Fibroblast of the aortic adventitia (primary cell): ENCODE data around the gene GXYLT2. TPM values are rescaled to one million over a fixed set of nuclear protein-coding genes. Genes with fewer than 3 reads are reported as not detected.

Experiments
- DNase-seq: peaks from one replicate; pipeline ENCODE4 v3.0.0-alpha.2; 2010; ENCODE audit warnings: low read depth
- H3K4me3 ChIP-seq: 2 replicates; pipeline ENCODE4 v1.5.1; 2011; ENCODE audit warnings: low read depth, mild to moderate bottlenecking, control low read depth, low read length, moderate library complexity
- total RNA-seq: library from RNA; depleted of rRNA; stranded (reverse); fragments of >200 nt; gene quantifications from 2 replicates; pipeline ENCODE4 v1.2.3, GENCODE V29; 2012; ENCODE audit warnings: low replicate concordance
- TF ChIP-seq, protein P1 (sequence below): IDR thresholded peaks from 2 replicates; pipeline ENCODE4 v1.5.1; 2011; ENCODE audit warnings: mild to moderate bottlenecking, low read length, control low read depth, inconsistent platforms; ENCODE audit not compliant: insufficient read depth

Gene GXYLT2
- total RNA-seq, 1 donor: 59.7 TPM

GRCh38 chr3:72900048-72900447 is 12.2 kb downstream of the GXYLT2 start:
- no peak for DNase-seq
- no peak overlapping the region for H3K4me3 ChIP-seq
- TF ChIP-seq, protein P1, sequence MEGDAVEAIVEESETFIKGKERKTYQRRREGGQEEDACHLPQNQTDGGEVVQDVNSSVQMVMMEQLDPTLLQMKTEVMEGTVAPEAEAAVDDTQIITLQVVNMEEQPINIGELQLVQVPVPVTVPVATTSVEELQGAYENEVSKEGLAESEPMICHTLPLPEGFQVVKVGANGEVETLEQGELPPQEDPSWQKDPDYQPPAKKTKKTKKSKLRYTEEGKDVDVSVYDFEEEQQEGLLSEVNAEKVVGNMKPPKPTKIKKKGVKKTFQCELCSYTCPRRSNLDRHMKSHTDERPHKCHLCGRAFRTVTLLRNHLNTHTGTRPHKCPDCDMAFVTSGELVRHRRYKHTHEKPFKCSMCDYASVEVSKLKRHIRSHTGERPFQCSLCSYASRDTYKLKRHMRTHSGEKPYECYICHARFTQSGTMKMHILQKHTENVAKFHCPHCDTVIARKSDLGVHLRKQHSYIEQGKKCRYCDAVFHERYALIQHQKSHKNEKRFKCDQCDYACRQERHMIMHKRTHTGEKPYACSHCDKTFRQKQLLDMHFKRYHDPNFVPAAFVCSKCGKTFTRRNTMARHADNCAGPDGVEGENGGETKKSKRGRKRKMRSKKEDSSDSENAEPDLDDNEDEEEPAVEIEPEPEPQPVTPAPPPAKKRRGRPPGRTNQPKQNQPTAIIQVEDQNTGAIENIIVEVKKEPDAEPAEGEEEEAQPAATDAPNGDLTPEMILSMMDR: no peak

GRCh38 chr3:72901840-72902239 is 14.0 kb downstream of the GXYLT2 start:
- TF ChIP-seq, protein P1: no peak
- no peak overlapping the region for H3K4me3 ChIP-seq
- no peak for DNase-seq

GRCh38 chr3:72903004-72903403 is 15.2 kb downstream of the GXYLT2 start:
- peak; percentile 81 for DNase-seq
- TF ChIP-seq, protein P1: no peak
- no peak overlapping the region for H3K4me3 ChIP-seq

GRCh38 chr3:72904163-72904562 is 16.3 kb downstream of the GXYLT2 start:
- DNase-seq: no peak
- TF ChIP-seq, protein P1: no peak
- H3K4me3 ChIP-seq: no peak overlapping the region

DNA sequence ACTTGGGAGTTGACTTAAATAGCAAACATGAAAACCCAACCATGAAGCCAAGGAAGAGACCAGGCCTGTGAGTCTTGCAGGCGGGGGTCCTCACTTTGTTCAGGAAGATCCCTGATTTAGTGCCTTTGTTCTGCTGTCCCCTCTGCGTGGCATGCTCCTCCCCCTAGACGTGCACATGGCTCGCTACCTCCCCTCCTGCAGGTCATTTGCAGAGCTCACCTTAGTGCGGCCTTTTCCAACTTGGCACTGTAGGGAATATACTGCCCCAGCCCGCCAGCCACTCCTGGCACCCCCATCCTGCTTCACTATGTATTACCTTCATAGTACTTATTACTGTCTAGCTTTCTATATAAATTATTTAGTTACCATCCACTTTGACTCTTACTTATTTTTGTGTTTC is 18.3 kb downstream of the GXYLT2 start:
- TF ChIP-seq, protein P1: no peak
- DNase-seq: no peak
- H3K4me3 ChIP-seq: no peak overlapping the region

DNA sequence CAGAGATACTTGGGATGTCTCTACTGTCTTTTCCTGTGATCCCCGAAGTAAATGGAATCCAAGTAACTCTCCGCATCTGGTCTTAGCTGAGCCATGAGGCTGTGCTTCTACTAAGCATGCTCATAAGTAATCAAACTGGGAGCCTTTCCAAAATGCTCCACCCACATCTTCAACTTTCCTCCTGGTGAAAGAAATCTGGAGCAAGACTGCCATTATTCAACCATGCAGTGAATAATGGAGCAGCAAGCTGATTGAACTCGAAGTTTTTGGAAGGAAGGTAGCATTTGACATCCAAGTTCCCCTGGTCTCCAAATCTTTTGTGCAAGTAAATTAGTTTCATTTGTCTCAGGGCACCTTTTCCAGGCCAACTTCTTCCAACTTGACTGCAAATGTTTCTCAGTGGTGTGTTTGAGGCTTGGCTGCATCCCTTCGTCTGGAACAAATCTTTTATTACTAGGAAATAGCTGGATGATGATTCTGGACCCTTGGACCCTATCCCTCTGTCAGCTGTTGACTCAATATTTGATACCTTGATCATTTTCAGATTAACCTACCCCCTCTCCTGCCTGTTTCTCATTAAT is 19.4 kb downstream of the GXYLT2 start:
- peak; percentile 100 for DNase-seq
- no peak overlapping the region for H3K4me3 ChIP-seq

More for the DNA sequence above, 19.4 kb downstream of the GXYLT2 start:
- TF ChIP-seq, protein P1: no peak
